HCT116 (cell line): Measurements from ENCODE around the gene TM9SF2. TPM values are rescaled to one million over a fixed set of nuclear protein-coding genes. Genes with fewer than 3 reads are reported as not detected.

Experiments used
- ATAC-seq: fragments of 200-7000 bp; cut with Tn5 transposase; 2 replicates; pipeline ENCODE4 v1.9.1; 2020; ENCODE audit warnings: mild to moderate bottlenecking, moderate library complexity
- BruUV-seq: library from RNA; stranded (reverse); fragments of 400-500 nt; replicated peaks from 2 replicates; lab custom pipeline; 2021; lab: Mats Ljungman, UMichigan
- CTCF ChIA-PET: fragments of 300-600 bp; sonication (Branson Sonifier 250); formaldehyde crosslinking; loops from one replicate; lab custom pipeline; 2021; ENCODE audit warnings: antibody characterized with exemption; lab: Charles Lee
- POLR2A ChIA-PET: fragments of 300-600, 350-600 bp; sonication (Branson Sonifier 250); formaldehyde crosslinking; loops from one replicate; lab custom pipeline; 2021; ENCODE audit warnings: antibody characterized with exemption; lab: Charles Lee
- RAD21 ChIA-PET, 2 experiments: fragments of 300-600 bp; sonication (Branson Sonifier 250); formaldehyde crosslinking; loops; one replicate each; lab custom pipeline; 2023; ENCODE audit warnings: low total read pairs in 2 of 2; ENCODE audit not compliant: uncharacterized antibody in 2 of 2, unreplicated experiment in 2 of 2, low non-redundant PET in 1 of 2; lab: Charles Lee
- DNase-seq: peaks from one replicate; pipeline ENCODE4 v3.0.0-alpha.2; 2010; ENCODE audit warnings: low read depth, low spot score
- H2AFZ ChIP-seq: fragments of 200-600 bp; shearing (Covaris generic), sonication (generic); 2 replicates; pipeline ENCODE4 v1.6.1; 2017; ENCODE audit warnings: low read depth, mixed run types, mixed read lengths, antibody characterized with exemption, low read length; ENCODE audit not compliant: poor library complexity, severe bottlenecking
- H3K27ac ChIP-seq: 2 replicates; pipeline ENCODE4 v1.5.1; 2012; ENCODE audit warnings: low read depth, low read length
- H3K27me3 ChIP-seq: fragments of 200-600 bp; sonication (generic); 2 replicates; pipeline ENCODE4 v1.6.1; 2016; ENCODE audit warnings: mixed run types, low read length, mixed read lengths; ENCODE audit not compliant: insufficient read depth
- H3K36me3 ChIP-seq, 2 experiments: fragments of 200-500 bp in 1 of 2; fragments of 200-600 bp in 1 of 2; sonication (Bioruptor generic) in 1 of 2; sonication (generic) in 1 of 2; 2 replicates each; pipeline versions ENCODE4 v1.5.1 to v1.6.1; 2014 to 2016; ENCODE audit warnings: low read length in 2 of 2, inconsistent platforms in 1 of 2, mixed read lengths in 1 of 2, mixed run types in 1 of 2; ENCODE audit not compliant: insufficient read depth in 2 of 2, control insufficient read depth in 1 of 2
- H3K4me1 ChIP-seq, 2 experiments: fragments of 200-600 bp in 1 of 2; sonication (generic) in 1 of 2; 2 replicates each; pipeline versions ENCODE4 v1.5.1 to v1.6.1; 2012 to 2017; ENCODE audit warnings: low read length in 2 of 2, inconsistent platforms in 1 of 2, mild to moderate bottlenecking in 1 of 2, mixed read lengths in 1 of 2, mixed run types in 1 of 2, moderate library complexity in 1 of 2; ENCODE audit not compliant: insufficient read depth in 2 of 2, control insufficient read depth in 1 of 2
- H3K4me2 ChIP-seq: fragments of 200-600 bp; sonication (generic); 2 replicates; pipeline ENCODE4 v1.6.1; 2017; ENCODE audit warnings: mixed run types, low read length, mixed read lengths
- H3K4me3 ChIP-seq, 2 experiments: fragments of 200-600 bp in 1 of 2; sonication (generic) in 1 of 2; replicated peaks in 1 of 2; 2 replicates each; pipeline ENCODE4 v1.5.1; 2011 to 2016; ENCODE audit warnings: low read length in 2 of 2, control low read depth in 1 of 2, low read depth in 1 of 2, mild to moderate bottlenecking in 1 of 2, mixed read lengths in 1 of 2, mixed run types in 1 of 2
- H3K79me2 ChIP-seq: fragments of 200-600 bp; sonication (generic); 2 replicates; pipeline ENCODE4 v1.6.1; 2017; ENCODE audit warnings: mild to moderate bottlenecking, mixed run types, low read length, moderate library complexity, mixed read lengths; ENCODE audit not compliant: insufficient read depth
- H3K9ac ChIP-seq: fragments of 200-600 bp; sonication (generic); 2 replicates; pipeline ENCODE4 v1.6.1; 2016; ENCODE audit warnings: low read length, mixed read lengths
- H3K9me2 ChIP-seq: fragments of 200-600 bp; sonication (generic), shearing (Covaris generic); 2 replicates; pipeline ENCODE4 v1.6.1; 2017; ENCODE audit warnings: mixed run types, mild to moderate bottlenecking, moderate library complexity; ENCODE audit not compliant: insufficient read depth
- H3K9me3 ChIP-seq, 2 experiments: fragments of 200-500 bp in 1 of 2; fragments of 200-600 bp in 1 of 2; sonication (Bioruptor generic) in 1 of 2; sonication (generic) in 1 of 2; 2 replicates each; pipeline ENCODE4 v1.6.1; 2014 to 2017; ENCODE audit warnings: low read length in 2 of 2, mixed read lengths in 2 of 2, inconsistent platforms in 1 of 2, low read depth in 1 of 2, mild to moderate bottlenecking in 1 of 2, mixed run types in 1 of 2, moderate library complexity in 1 of 2; ENCODE audit not compliant: control insufficient read depth in 1 of 2, insufficient read depth in 1 of 2
- H4K20me1 ChIP-seq: fragments of 200-600 bp; sonication (generic), shearing (Covaris generic); 2 replicates; pipeline ENCODE4 v1.6.1; 2017; ENCODE audit warnings: mixed run types, mild to moderate bottlenecking, moderate library complexity; ENCODE audit not compliant: insufficient read depth
- CBX3 ChIP-seq: IDR thresholded peaks from 2 replicates; pipeline ENCODE4 v1.6.1; 2012; ENCODE audit warnings: low read depth
- EZH2 ChIP-seq: fragments of 200-600 bp; sonication (generic); IDR thresholded peaks from 2 replicates; pipeline ENCODE4 v1.6.1; 2017; ENCODE audit warnings: antibody characterized with exemption, mixed run types
- EZH2phosphoT487 ChIP-seq: fragments of 200-600 bp; IDR thresholded peaks from 2 replicates; pipeline ENCODE4 v1.6.1; 2018; ENCODE audit warnings: antibody characterized with exemption, borderline replicate concordance
- FOSL1 ChIP-seq: IDR thresholded peaks from 2 replicates; pipeline ENCODE4 v1.6.1; 2012; ENCODE audit warnings: low read depth
- RAD21 ChIP-seq: IDR thresholded peaks from 2 replicates; pipeline ENCODE4 v1.6.1; 2012; ENCODE audit warnings: low read depth, mild to moderate bottlenecking
- SIN3A ChIP-seq: IDR thresholded peaks from 2 replicates; pipeline ENCODE4 v1.6.1; 2012; ENCODE audit warnings: low read depth
- SP1 ChIP-seq: IDR thresholded peaks from 2 replicates; pipeline ENCODE4 v1.6.1; 2012; ENCODE audit warnings: low read depth
- SRF ChIP-seq: IDR thresholded peaks from 2 replicates; pipeline ENCODE4 v1.6.1; 2012; ENCODE audit warnings: low read depth
- TCF7L2 ChIP-seq: IDR thresholded peaks from 2 replicates; pipeline ENCODE4 v1.7.0; 2011; ENCODE audit warnings: borderline replicate concordance, inconsistent platforms; ENCODE audit not compliant: insufficient read depth, insufficient read length; ENCODE audit errors: extremely low read depth
- ZFX ChIP-seq: fragments of 450-650 bp; IDR thresholded peaks from 2 replicates; pipeline ENCODE4 v1.6.1; 2017
- intact Hi-C: fragments of 100-400 bp; cut with micrococcal nuclease; formaldehyde crosslinking; loops from 2 replicates; pipeline ENCODE4 v1.10.0; 2022
- total RNA-seq: library from RNA; stranded (reverse); gene quantifications from one replicate; pipeline ENCODE4 v1.2.1, GENCODE V29; 2021; ENCODE audit not compliant: unreplicated experiment
- TF ChIP-seq, protein P1 (sequence below): IDR thresholded peaks from 2 replicates; pipeline ENCODE4 v1.6.1; 2012; ENCODE audit warnings: low read depth
- TF ChIP-seq, protein P2 (sequence below): IDR thresholded peaks from 2 replicates; pipeline ENCODE4 v1.6.1; 2012

Gene TM9SF2
- total RNA-seq, 1 experiment from 2014 or later, result 77.8 TPM

DNA sequence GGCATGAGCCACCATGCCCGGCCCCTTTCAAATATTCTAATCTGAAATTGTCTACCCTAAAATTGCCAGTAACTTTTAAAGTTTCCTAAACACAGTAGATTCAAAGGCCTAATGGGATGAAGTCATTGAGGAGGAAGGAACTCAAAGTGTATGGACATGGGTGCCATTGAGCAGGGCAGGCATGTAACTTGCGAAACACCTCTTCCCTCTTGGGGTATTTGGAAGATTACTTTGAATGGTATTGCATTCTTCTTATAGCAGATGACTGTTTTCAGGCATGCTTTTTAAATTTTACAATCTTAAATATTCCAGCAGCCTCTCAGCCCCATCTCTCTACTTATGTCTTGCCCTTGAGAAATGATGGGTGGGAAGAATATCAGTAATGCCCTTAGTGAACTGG is 21.0 kb downstream of the TM9SF2 start:
- no peak overlapping the region for H3K4me2 ChIP-seq
- H4K20me1 ChIP-seq, result no peaks in the 10 kb centered on the region
- H3K27ac ChIP-seq, result no peak overlapping the region
- peaks cover 9% of the 10 kb centered on the region for H3K79me2 ChIP-seq
- H3K4me1 ChIP-seq, result no peaks in the 10 kb centered on the region
- TF ChIP-seq FOSL1 (no peak), EZH2phosphoT487 (no peak), SIN3A (no peak), ZFX (no peak)
- TF ChIP-seq, protein P1, sequence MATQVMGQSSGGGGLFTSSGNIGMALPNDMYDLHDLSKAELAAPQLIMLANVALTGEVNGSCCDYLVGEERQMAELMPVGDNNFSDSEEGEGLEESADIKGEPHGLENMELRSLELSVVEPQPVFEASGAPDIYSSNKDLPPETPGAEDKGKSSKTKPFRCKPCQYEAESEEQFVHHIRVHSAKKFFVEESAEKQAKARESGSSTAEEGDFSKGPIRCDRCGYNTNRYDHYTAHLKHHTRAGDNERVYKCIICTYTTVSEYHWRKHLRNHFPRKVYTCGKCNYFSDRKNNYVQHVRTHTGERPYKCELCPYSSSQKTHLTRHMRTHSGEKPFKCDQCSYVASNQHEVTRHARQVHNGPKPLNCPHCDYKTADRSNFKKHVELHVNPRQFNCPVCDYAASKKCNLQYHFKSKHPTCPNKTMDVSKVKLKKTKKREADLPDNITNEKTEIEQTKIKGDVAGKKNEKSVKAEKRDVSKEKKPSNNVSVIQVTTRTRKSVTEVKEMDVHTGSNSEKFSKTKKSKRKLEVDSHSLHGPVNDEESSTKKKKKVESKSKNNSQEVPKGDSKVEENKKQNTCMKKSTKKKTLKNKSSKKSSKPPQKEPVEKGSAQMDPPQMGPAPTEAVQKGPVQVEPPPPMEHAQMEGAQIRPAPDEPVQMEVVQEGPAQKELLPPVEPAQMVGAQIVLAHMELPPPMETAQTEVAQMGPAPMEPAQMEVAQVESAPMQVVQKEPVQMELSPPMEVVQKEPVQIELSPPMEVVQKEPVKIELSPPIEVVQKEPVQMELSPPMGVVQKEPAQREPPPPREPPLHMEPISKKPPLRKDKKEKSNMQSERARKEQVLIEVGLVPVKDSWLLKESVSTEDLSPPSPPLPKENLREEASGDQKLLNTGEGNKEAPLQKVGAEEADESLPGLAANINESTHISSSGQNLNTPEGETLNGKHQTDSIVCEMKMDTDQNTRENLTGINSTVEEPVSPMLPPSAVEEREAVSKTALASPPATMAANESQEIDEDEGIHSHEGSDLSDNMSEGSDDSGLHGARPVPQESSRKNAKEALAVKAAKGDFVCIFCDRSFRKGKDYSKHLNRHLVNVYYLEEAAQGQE, result no peak
- TF ChIP-seq, all 23 proteins: peak for 0
- TSS peak; percentile 15 for BruUV-seq
- ChIA-PET RAD21 (no interaction called here), CTCF (no interaction called here), POLR2A (no interaction called here)
- intact Hi-C loops, result no loop called here
- H3K4me3 ChIP-seq, result no peak overlapping the region
- ATAC-seq, result no peak
- no peaks in the 10 kb centered on the region for H3K9me3 ChIP-seq
- no peak overlapping the region for H3K9ac ChIP-seq
- no peak overlapping the region for H2AFZ ChIP-seq
- H3K9me2 ChIP-seq, result no peaks in the 10 kb centered on the region
- H3K36me3 ChIP-seq, result peaks cover 10 to 24% of the 10 kb centered on the region in 2 experiments; a peak in 3 of 4 replicates
- H3K27me3 ChIP-seq, result no peaks in the 10 kb centered on the region
- no peak for DNase-seq

DNA sequence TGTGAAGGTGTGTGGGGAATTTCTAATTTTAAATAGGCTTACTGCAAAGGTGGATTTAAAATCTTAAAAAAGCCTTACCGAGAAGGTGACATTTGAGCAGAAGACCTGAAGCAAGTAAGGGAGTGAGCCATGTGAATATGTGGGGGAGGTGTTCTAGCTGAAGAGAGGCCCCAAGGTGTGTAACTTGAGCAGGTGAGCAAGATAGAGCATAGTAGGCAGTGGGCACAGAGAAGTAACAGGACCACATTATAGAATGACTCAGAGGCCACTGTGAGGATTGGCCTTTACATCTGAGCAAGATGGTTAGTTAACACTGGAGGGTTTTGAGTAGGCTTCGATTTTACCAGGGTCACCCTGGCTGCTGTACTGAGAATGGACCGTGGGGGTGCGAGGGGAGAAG is 22.6 kb downstream of the TM9SF2 start:
- intact Hi-C loops, result no loop called here
- ATAC-seq, result no peak

More for the DNA sequence above, 22.6 kb downstream of the TM9SF2 start:
- Histone ChIP-seq H3K9ac (no peak overlapping the region), H3K4me2 (no peak overlapping the region), H3K4me1 (no peaks in the 10 kb centered on the region), H4K20me1 (no peaks in the 10 kb centered on the region), H3K27ac (no peak overlapping the region), H2AFZ (no peak overlapping the region), H3K9me2 (no peaks in the 10 kb centered on the region), H3K9me3 (no peaks in the 10 kb centered on the region), H3K36me3 (peaks cover 10 to 20% of the 10 kb centered on the region in 2 experiments; a peak in 3 of 4 replicates), H3K79me2 (0 out of 2 replicates have a peak, but pooled peaks cover 1% of the 10 kb centered on the region), H3K27me3 (no peaks in the 10 kb centered on the region), H3K4me3 (no peak overlapping the region)
- no peak for DNase-seq
- TF ChIP-seq SIN3A (no peak), RAD21 (no peak), SRF (no peak), SP1 (no peak), EZH2 (no peak), CBX3 (no peak), TCF7L2 (no peak)
- TF ChIP-seq, protein P2, sequence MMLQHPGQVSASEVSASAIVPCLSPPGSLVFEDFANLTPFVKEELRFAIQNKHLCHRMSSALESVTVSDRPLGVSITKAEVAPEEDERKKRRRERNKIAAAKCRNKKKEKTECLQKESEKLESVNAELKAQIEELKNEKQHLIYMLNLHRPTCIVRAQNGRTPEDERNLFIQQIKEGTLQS, result no peak
- ChIA-PET CTCF (no interaction called here), RAD21 (no interaction called here), POLR2A (no interaction called here)
- TSS peak; percentile 13 for BruUV-seq
